ENCODE data around the gene PHLDA3. TPM values are rescaled to one million over a fixed set of nuclear protein-coding genes. Genes with fewer than 3 reads are reported as not detected.

The PHLDA3 gene
- total and polyA plus RNA-seq, 8 donors, result 11.1 to 82.7 (median 18.1) TPM

DNA sequence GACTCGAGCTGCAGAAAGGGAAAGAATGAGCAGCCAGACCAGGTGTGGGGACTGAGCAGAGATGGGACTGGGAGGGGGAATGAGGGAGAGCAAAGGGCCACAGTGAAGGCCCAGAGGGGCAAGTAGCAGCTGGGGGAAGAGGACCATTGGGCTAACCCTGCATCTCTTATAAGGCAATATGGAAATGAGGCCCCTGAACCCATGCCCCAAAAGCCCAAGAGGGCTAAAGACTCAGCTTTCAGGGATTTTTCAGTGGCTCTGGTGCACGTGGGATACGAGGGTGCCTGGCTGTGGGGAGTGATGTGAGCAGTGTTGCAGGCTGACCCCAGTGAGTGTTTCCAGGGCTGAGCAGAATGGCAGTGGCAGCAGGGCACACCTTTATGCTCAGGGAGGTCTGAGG is 47.0 kb downstream of the PHLDA3 start:
- no peak overlapping the region for H3K27ac ChIP-seq
- no peak for ATAC-seq
- intact Hi-C loops (cut with DNase I), result no loop called here

DNA sequence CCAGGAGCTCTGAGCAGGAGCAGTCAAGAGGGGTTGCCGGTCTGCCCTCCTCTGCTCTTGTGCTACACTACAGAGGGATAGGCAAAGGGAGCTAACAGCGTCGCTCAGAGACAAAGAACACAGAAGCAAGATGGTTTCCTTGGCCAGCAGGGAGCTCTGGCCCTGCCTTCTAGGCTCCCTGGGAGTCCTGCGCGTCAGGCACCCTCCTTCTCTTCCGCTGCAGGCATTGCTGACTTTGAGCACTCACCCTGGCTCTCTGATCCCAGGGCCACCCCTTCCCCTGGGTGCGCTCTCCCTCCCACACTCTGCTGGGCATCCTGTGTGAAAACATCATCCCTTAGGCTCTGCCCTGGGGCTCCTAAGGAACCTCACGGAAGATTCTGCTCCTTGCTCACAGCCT is 47.9 kb downstream of the PHLDA3 start:
- no peak overlapping the region for H3K4me3 ChIP-seq
- TF ChIP-seq, protein P1, sequence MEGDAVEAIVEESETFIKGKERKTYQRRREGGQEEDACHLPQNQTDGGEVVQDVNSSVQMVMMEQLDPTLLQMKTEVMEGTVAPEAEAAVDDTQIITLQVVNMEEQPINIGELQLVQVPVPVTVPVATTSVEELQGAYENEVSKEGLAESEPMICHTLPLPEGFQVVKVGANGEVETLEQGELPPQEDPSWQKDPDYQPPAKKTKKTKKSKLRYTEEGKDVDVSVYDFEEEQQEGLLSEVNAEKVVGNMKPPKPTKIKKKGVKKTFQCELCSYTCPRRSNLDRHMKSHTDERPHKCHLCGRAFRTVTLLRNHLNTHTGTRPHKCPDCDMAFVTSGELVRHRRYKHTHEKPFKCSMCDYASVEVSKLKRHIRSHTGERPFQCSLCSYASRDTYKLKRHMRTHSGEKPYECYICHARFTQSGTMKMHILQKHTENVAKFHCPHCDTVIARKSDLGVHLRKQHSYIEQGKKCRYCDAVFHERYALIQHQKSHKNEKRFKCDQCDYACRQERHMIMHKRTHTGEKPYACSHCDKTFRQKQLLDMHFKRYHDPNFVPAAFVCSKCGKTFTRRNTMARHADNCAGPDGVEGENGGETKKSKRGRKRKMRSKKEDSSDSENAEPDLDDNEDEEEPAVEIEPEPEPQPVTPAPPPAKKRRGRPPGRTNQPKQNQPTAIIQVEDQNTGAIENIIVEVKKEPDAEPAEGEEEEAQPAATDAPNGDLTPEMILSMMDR (IDR thresholded peaks at IDR 0.05), result no peak
- H3K36me3 ChIP-seq, result no peaks in the 10 kb centered on the region
- no peak for DNase-seq
- intact Hi-C loops (cut with DNase I), result no loop called here
- H3K27ac ChIP-seq, result no peak overlapping the region
- no peak for ATAC-seq
- H3K9me3 ChIP-seq, result no peaks in the 10 kb centered on the region
- H3K4me1 ChIP-seq, result no peaks in the 10 kb centered on the region
- H3K27me3 ChIP-seq, result no peaks in the 10 kb centered on the region

More for the DNA sequence above, 47.0 kb downstream of the PHLDA3 start:
- no peak overlapping the region for H3K4me3 ChIP-seq
- TF ChIP-seq, protein P1 (IDR thresholded peaks at IDR 0.05), result no peak
- H3K36me3 ChIP-seq, result no peaks in the 10 kb centered on the region
- H3K27me3 ChIP-seq, result no peaks in the 10 kb centered on the region
- no peaks in the 10 kb centered on the region for H3K9me3 ChIP-seq
- no peak for DNase-seq
- no peaks in the 10 kb centered on the region for H3K4me1 ChIP-seq

DNA sequence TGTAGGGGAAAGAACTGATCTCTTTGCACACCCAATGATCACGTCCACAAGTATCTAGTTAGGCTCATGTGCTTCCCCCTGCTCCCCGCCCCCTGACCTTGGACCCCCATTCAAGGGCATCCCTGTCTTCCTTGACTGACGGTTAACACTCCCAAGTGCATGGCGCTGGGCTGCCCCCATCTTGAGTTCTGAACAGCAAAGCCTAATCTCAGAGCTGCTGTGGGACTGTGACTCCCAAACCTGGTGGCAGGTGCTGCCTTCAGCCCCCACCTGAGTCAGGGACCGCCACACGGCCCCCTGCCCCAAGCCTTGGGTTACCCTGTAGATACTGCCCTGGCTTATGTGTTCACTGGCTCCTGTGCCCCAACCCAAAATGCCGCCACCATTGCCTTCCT is 48.4 kb downstream of the PHLDA3 start:
- H3K4me1 ChIP-seq, result no peaks in the 10 kb centered on the region
- no peak overlapping the region for H3K27ac ChIP-seq
- no peak for DNase-seq
- no peak for ATAC-seq
- no peaks in the 10 kb centered on the region for H3K36me3 ChIP-seq
- intact Hi-C loops (cut with DNase I), result no loop called here
- no peaks in the 10 kb centered on the region for H3K9me3 ChIP-seq
- no peak overlapping the region for H3K4me3 ChIP-seq
- no peaks in the 10 kb centered on the region for H3K27me3 ChIP-seq
- TF ChIP-seq, protein P1 (IDR thresholded peaks at IDR 0.05), result no peak

DNA sequence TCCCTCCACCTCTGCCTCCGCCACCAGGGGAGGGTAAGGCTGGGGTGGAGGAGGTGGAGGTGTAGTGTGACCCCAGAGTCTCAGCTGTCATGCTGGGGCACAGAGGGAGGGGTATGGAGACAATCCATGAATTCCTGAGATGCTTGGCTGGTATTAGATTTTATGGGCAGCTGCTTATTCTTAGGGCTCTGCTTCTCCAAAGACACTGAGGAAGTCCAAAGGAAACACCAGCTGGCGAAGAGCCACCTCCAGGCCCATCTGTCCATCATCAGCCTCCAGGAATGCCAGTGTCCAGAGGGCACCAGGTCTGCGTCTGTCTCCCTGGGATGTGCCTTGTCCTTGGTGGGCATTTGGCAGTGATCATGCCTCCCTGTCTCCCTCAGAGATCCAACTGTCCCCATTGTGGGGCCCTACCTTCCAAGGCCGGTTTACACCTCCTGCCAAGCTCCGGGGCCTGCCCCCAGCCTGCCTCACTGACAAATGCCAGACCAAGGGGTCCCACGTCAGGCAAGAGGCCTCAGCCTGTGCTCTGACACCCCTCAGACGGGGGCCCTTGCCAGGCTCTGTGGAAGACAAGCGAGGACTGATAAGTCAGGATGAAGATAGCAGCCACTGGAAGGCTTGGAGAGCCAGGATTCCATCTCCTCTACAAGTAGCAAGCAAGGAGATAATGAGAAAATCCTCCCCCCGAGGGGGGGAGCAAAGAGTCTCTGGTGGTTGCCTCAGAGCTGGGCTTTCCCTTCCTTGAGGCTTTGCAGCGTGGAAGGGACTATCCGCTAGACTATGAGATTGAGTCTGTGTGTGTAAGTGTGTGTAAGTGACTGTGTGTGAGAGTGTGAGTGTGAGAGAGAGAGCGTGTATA is 49.0 kb downstream of the PHLDA3 start:
- no peak for DNase-seq
- ATAC-seq, result no peak
- Histone ChIP-seq H3K9me3 (no peaks in the 10 kb centered on the region), H3K27me3 (no peaks in the 10 kb centered on the region), H3K36me3 (no peaks in the 10 kb centered on the region), H3K4me3 (no peak overlapping the region), H3K4me1 (no peaks in the 10 kb centered on the region), H3K27ac (no peak overlapping the region)
- TF ChIP-seq, protein P1 (IDR thresholded peaks at IDR 0.05), result no peak
- intact Hi-C loops (cut with DNase I), result no loop called here

DNA sequence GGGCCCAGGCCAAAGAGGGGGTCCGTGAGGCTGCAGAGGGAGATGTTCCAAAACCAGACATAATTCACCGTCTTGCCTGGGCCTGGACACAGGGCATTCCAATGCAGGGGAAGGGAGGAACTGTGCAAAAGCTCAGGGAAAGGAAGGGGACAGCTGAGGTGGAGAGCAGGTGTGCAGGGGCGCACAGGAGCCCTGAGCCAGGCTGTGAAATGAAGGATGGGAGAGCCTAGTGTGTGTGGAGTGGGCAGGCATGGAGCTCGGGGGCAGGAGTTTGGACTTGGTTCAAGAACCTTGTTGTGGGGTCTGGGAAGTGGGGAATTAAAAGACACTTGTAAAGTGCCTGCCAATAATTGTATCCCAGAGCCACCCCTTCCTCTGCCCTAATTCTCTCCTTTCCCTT is 49.7 kb downstream of the PHLDA3 start:
- no peak overlapping the region for H3K4me3 ChIP-seq
- TF ChIP-seq, protein P1 (IDR thresholded peaks at IDR 0.05), result no peak
- H3K27me3 ChIP-seq, result no peaks in the 10 kb centered on the region
- H3K36me3 ChIP-seq, result no peaks in the 10 kb centered on the region
- no peaks in the 10 kb centered on the region for H3K9me3 ChIP-seq
- H3K27ac ChIP-seq, result no peak overlapping the region
- no peaks in the 10 kb centered on the region for H3K4me1 ChIP-seq
- intact Hi-C loops (cut with DNase I), result no loop called here
- ATAC-seq (no peak), DNase-seq (no peak)

Measured in left lung (tissue), 10 donors.